ENCODE results near the gene SDR39U1.
"Not testable (repeated sequence)": the region's sequence is repeated elsewhere in the genome, so short reads cannot be mapped to it uniquely, and the experiment has no call there.

SDR39U1 gene

DNA sequence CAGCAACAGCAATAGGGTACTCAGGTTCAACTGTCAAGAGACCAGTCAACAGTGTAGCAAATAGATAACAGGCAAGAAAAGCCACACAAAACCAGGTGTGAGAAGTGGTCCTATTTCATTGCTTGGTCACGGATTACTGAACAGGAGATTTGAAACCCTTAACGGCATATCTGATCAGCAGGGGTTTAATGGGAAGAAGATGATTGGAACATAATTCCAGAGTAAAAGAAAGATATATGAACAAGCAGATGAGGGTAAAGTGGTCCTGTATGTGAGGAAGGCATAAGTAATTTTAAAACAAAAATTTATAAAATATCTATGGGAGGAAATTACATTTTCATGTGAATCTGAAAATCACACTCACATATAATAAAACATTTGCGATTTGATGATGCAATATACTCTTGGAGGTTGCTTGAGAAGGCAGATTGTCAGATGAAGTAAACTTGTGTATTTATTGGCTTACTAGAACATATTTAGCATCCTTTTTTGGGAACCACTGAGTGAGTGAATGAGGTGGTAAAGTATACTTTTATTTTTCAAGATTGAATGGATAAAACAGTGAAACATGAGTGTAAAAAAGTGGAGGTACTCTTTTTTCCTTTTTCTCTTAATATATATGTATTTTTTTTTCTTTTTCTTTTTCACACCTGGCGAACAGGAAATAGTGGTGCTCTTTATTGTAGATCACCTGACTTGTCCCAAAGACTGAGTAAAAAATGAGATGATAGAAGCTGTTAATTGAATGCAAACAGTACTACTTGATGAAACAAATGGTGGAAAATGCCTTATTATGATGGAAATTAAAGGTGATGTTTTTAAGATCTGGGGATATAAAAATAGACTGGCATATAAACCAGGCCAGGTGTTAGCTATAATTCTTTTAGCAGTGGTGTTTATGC, 21.6 kb upstream of the SDR39U1 start:
- no peak for DNase-seq (ENCODE audit: low read depth in 1 of 2, low spot score in 1 of 2)
- TF ChIP-seq JUND (IDR thresholded peaks at IDR 0.05; ENCODE audit: low read depth): no peak
- in situ Hi-C loops (cut with HindIII; ENCODE audit: low pct_unique_long_range_greater_than_20kb, low sequenced_read_pairs): no loop called here

- in situ Hi-C loops (cut with HindIII; ENCODE audit: low pct_unique_long_range_greater_than_20kb, low sequenced_read_pairs): no loop called here
- TF ChIP-seq JUND (IDR thresholded peaks at IDR 0.05; ENCODE audit: low read depth): no peak
- no peak for DNase-seq (ENCODE audit: low read depth in 1 of 2, low spot score in 1 of 2)
These were observed 20.7 kb upstream of the SDR39U1 start for GRCh38 chr14:24463017-24463883.

GRCh38 chr14:24461336-24461735, 18.8 kb upstream of the SDR39U1 start:
- in situ Hi-C loops (cut with HindIII; ENCODE audit: low pct_unique_long_range_greater_than_20kb, low sequenced_read_pairs): no loop called here
- TF ChIP-seq JUND (IDR thresholded peaks at IDR 0.05; ENCODE audit: low read depth): no peak
- DNase-seq (ENCODE audit: low read depth in 1 of 2, low spot score in 1 of 2): no peak

- no peak for DNase-seq (ENCODE audit: low read depth in 1 of 2, low spot score in 1 of 2)
- in situ Hi-C loops (cut with HindIII; ENCODE audit: low pct_unique_long_range_greater_than_20kb, low sequenced_read_pairs): no loop called here
- no peak for TF ChIP-seq JUND (IDR thresholded peaks at IDR 0.05; ENCODE audit: low read depth)
These were observed 16.8 kb upstream of the SDR39U1 start for GRCh38 chr14:24459331-24459730.

DNA sequence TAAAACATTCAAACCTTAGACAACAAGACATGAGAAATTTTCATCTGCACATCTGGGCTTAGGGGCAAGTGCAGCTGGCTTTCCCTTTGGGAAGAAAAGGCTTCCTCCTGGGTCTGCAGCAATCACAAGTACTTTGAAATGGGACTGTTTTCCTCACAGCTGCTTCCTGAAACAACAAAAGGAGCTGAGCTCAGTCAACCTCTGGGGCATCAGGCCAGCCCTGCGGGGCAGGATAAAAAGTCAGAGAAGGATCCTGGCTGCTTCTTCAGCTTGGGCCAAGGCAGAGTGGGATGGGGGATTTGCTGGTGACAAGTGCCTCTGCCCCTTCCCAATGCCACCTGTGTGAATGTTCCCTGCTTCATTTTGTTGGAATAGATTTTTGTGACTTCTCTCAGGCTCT, 16.2 kb upstream of the SDR39U1 start:
- DNase-seq (ENCODE audit: low read depth in 1 of 2, low spot score in 1 of 2): no peak
- TF ChIP-seq JUND (IDR thresholded peaks at IDR 0.05; ENCODE audit: low read depth): no peak
- in situ Hi-C loops (cut with HindIII; ENCODE audit: low pct_unique_long_range_greater_than_20kb, low sequenced_read_pairs): no loop called here

DNA sequence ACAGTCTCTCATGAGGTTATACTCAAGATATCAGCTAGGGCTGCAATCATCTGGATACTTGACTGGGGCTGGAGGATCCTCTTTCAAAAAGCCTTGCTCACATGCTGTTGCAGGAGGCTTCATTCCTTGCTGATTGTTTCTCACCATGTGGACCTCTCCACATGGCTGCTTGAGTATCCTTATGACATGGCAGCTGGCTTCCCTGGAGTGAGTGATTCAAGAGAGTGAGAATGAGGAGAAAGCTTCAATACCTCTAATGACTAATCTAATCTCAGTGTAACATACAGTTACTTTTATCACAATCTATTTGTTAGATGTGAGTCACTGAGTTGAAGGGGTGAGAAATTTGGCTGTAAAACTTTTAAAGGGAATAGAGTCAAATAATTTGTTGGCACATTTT, 14.4 kb upstream of the SDR39U1 start:
- no peak for DNase-seq (ENCODE audit: low read depth in 1 of 2, low spot score in 1 of 2)
- TF ChIP-seq JUND (IDR thresholded peaks at IDR 0.05; ENCODE audit: low read depth): no peak
- in situ Hi-C loops (cut with HindIII; ENCODE audit: low pct_unique_long_range_greater_than_20kb, low sequenced_read_pairs): no loop called here

GRCh38 chr14:24450828-24451227, 8.3 kb upstream of the SDR39U1 start:
- DNase-seq (ENCODE audit: low read depth in 1 of 2, low spot score in 1 of 2); in situ Hi-C loops (cut with HindIII; ENCODE audit: low pct_unique_long_range_greater_than_20kb, low sequenced_read_pairs): not testable (repeated sequence)

DNA sequence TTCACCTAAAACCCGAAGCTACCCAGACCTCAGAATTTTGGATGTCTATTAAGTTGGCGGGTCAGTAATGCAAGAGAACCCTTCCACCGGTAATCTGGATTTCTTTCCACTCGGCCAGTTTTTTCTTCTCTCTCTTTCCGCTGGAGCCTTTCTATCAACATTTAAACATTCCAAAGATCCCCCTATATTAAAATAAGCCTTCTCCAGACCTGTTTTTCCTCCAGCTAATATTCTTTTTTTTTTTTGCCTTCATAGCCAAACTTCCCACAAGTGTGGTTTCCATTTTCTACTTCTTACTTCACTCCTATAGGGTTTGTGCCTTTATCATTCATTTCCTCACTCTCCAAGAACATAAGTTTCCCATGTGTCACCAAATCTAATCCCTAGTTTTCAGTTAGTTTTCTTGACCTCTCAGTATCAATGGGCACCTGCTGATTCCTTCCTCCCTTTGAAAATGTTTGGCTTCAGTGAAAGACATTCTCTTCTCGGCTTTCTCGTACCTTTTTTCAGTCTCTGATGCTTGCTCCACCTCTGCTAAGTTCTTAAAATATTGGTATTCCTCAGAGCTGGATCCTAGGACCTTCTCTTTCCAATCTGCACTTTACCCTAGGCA, 583 bp upstream of the SDR39U1 start:
- in situ Hi-C loops (cut with HindIII; ENCODE audit: low pct_unique_long_range_greater_than_20kb, low sequenced_read_pairs): no loop called here
- no peak for DNase-seq (ENCODE audit: low read depth in 1 of 2, low spot score in 1 of 2)
- TF ChIP-seq JUND (IDR thresholded peaks at IDR 0.05; ENCODE audit: low read depth): no peak

- in situ Hi-C loops (cut with HindIII; ENCODE audit: low pct_unique_long_range_greater_than_20kb, low sequenced_read_pairs): no loop called here
- no peak for TF ChIP-seq JUND (IDR thresholded peaks at IDR 0.05; ENCODE audit: low read depth)
- peak in 1 of 2 experiments; percentile 38 for DNase-seq (ENCODE audit: low read depth in 1 of 2, low spot score in 1 of 2)
These were observed 704 bp downstream of the SDR39U1 start for GRCh38 chr14:24441904-24442239.

GRCh38 chr14:24441485-24441884, 1.1 kb downstream of the SDR39U1 start:
- DNase-seq (ENCODE audit: low read depth in 1 of 2, low spot score in 1 of 2): no peak
- TF ChIP-seq JUND (IDR thresholded peaks at IDR 0.05; ENCODE audit: low read depth): no peak
- in situ Hi-C loops (cut with HindIII; ENCODE audit: low pct_unique_long_range_greater_than_20kb, low sequenced_read_pairs): no loop called here

DNA sequence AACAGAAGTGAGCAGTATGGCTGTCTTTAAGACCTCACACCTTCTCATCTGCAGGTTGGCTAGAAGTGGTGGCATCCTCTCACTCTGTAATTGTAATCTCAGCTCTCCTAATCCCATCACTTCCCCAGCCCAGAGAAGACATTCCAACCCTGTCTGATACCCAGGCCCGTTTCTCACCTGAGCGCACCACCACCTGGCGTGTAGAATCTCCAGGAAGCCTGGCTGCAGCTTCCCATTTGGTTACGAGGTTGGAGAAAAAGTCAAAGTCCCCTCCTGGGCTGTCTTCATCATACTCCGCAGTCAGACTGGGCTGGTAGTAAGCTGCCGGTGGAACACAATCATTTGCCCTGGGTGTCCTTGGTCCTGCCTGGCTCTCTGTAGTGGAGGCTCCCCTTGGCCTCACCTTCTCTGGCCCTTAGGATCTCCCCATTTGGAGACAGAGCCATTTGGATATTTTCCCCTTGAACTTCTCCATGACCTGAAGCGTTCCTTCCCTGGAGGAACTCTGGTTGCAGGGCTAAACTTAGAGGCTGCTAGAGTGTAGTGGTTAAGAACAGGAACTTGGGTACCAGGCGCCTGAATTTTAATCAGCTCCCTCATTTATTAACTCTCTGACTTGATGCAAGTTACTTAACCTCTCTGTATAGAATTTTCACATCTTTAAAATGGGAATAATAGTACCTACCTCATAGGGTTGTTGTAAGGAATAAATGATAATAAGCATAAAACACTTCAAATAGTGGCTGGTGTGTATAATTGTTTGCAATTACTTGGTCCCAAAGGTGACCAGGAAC, 1.8 kb downstream of the SDR39U1 start:
- in situ Hi-C loops (cut with HindIII; ENCODE audit: low pct_unique_long_range_greater_than_20kb, low sequenced_read_pairs): no loop called here
- TF ChIP-seq JUND (IDR thresholded peaks at IDR 0.05; ENCODE audit: low read depth): no peak
- DNase-seq (ENCODE audit: low read depth in 1 of 2, low spot score in 1 of 2): no peak
